ENCODE data around the gene ZCWPW2. TPM values are rescaled to one million over a fixed set of nuclear protein-coding genes. Genes with fewer than 3 reads are reported as not detected.

ZCWPW2 gene
- total and polyA plus RNA-seq, 2 of the 4 experiments (the other 2 are of a cell fraction), result 0.18 to 0.24 TPM

Other genes starting within 250 kb of the ZCWPW2 start
- gene CMC1, start 107.1 kb upstream of the ZCWPW2 start, total RNA-seq (2012; rRNA removed), result 1.6 and 2.8 TPM in 2 replicates
- gene CMC1, start 107.1 kb upstream of the ZCWPW2 start, polyA plus RNA-seq (2012; rRNA removed), result 16.0 and 18.3 TPM in 2 replicates
- gene AZI2, start 103 bp downstream of the ZCWPW2 start, total RNA-seq (2012; rRNA removed), result 30.1 and 63.6 TPM in 2 replicates
- 46.2 and 52.5 TPM in 2 replicates for gene AZI2, start 103 bp downstream of the ZCWPW2 start, polyA plus RNA-seq (2012; rRNA removed)

All from IMR-90 (cell line).